Hypothalamus (tissue), 51 donors: Measurements from ENCODE around the gene KLF11.

Source experiments
- DNase-seq, 51 donors: peaks; one replicate each; lab custom pipeline; 2025; lab: John Stamatoyannopoulos, UW

KLF11 gene

GRCh38 chr2:10039658-10040410 is 3.5 kb upstream of the KLF11 start:
- peak in 36 of 51 donors; percentile 20 to 86 (median 56) for DNase-seq

- no peak for DNase-seq
Observed at GRCh38 chr2:10041711-10042110, 1.6 kb upstream of the KLF11 start.

- DNase-seq: peak in 30 of 51 donors; percentile 13 to 65 (median 32)
Observed at GRCh38 chr2:10042301-10043161, 819 bp upstream of the KLF11 start.

DNA sequence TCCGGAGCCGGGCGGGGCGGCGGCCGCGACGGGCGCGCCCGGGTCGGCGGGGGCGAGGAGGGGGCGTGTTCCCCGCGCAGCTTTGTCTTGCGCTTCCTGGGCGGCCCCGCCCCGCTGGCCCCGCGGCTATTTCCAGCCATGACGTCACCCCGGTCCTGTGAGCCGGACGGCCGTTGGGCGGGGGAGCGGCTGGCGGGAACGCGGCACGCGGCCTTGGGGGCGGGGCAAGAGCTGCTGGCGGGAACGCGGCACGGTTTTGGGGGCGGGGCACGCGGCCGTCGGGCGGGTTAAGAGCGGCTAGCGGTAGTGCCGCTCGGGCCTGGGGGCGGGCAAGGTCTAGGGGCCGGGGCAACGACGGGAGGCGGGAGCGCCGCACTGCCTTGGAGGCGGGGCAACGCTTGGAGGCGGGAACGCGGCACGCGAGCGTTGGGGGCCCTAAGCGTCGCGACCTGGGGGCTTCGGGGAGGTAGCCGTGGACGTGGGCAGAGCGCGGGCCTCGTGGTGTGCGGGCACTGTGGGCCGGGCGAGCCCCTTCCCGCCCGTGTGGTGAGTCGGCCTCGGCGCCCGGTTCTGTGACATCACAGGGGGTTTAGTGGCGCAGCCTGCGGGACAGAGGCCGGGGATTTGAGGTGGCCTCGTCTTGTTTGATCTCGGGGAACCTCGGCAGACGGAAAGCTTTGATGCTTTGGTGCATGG is 704 bp downstream of the KLF11 start:
- peak in 50 of 51 donors; percentile 24 to 93 (median 72) for DNase-seq

DNA sequence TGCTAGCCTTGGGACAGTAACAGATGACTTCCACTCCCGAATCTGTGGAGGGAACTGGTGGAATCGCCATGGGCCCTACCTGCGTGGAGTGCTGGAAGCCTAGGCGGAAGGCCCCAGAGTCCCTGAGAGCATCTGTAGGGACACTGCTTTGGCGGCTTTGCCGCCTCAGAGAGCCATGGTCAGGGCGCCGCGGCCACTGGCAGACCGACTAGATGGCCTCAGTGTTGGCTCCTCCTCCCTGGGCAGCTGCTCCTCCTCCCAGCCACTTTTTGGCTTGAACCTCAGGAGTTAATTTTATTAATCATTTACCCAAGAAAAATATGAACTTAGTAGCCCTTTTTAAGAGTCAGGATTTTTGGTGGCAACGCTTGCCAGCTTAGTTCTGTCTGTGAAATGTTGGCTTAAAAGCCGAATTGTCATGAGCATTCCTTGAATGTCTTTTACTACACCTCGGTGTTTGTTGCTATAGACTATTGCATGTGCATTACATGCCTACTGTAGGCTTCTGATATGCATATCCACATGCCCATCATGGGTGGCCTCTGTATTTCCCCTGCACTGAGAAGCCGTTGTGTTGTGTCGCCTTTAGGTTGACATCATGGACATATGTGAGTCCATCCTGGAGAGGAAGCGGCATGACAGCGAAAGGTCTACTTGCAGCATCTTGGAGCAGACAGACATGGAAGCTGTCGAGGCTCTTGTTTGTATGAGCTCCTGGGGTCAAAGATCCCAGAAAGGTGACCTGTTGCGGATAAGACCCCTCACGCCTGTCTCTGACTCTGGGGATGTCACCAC is 2.4 kb downstream of the KLF11 start:
- DNase-seq: no peak

GRCh38 chr2:10046931-10047330 is 3.6 kb downstream of the KLF11 start:
- DNase-seq: no peak

GRCh38 chr2:10047616-10048500 is 4.5 kb downstream of the KLF11 start:
- no peak for DNase-seq

- DNase-seq: peak in 2 of 51 donors; percentile 11 to 40
Observed at GRCh38 chr2:10048501-10049171, 5.3 kb downstream of the KLF11 start.

GRCh38 chr2:10052216-10052615 is 8.9 kb downstream of the KLF11 start:
- no peak for DNase-seq

DNA sequence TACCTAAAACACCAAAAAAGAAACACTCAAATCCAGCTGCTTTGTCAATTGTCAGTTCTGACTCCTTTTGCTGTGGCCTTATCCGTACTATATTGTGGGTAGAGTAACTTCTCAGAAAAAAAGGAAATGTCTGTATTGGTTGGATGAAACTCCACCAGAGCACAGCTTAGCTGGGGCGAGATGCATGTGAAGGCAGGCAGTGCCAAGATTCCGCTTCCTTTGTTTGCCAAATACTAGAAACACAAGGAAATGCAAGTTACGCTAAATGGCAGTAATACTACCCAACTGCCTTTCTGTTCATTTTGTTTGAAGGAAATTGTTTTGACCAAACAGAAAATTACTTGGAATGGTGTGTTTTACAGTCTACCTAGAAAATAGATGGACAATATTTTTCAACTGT is 10.0 kb downstream of the KLF11 start:
- no peak for DNase-seq

- DNase-seq: no peak
Observed at GRCh38 chr2:10054424-10054823, 11.1 kb downstream of the KLF11 start.

GRCh38 chr2:10054976-10055375 is 11.6 kb downstream of the KLF11 start:
- DNase-seq: no peak

GRCh38 chr2:10056439-10056838 is 13.1 kb downstream of the KLF11 start:
- no peak for DNase-seq

GRCh38 chr2:10057231-10058107 is 14.1 kb downstream of the KLF11 start:
- DNase-seq: no peak

DNA sequence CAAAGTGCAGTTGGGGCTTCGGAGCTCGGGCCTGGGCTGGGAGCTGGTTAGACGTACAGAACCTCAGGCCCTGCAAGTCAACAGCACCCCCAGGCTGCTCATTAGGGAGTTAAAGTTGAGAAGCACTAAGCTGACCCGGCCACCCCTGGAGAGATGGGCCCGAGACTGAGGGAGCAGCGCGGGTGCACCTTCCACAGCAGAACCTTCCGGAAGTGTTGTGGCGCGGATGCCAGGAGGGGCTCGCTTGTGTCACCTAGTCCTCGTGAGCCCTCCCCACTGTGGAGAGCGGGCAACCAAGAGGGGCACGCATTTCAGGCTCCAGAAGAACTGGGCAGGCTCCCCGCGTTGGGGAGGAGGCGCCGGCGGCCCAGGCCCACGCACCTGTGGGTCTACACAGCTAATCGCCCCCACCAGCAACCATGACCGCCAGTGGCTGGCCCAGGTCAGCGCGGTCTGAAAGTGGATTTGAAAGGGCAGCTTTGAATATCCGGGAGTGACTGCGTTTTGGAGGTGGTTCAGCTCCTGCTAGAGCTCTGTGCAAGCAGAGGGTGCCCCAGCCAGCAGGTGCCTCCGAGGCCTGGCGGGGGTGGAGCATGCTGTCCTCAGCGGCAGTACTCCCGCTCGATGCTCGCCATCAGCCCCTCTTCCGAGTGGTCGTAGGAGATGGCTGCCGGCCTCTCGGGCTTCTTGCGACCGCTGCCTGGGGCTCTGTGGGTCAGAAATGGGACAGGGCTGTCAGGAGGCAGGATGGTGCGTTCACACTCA is 15.1 kb downstream of the KLF11 start:
- no peak for DNase-seq

DNA sequence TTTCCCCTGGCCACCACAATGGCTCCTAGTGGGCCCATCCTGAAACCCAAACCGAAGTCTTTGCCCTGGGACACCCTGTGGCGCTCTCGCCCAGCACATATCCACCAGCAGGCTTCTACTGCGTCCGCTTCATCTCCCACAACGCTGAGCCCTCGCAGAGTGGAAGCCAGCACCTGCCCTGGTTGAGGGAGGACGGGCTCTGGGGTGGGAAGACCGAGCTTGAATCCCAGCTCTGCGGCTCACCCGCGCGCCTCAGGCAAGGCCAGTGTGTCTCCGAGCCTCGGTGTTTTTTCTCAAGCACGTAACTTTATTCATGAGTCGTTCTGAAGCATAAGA is 15.6 kb downstream of the KLF11 start:
- no peak for DNase-seq
